Bronchial epithelial cell (primary cell): ENCODE data around the gene POU3F2. TPM values are rescaled to one million over a fixed set of nuclear protein-coding genes. Genes with fewer than 3 reads are reported as not detected.

Source experiments
- DNase-seq: peaks from one replicate; pipeline ENCODE4 v3.0.0-alpha.2; 2010; ENCODE audit warnings: low read depth
- FAIRE-seq: peaks from 2 replicates; lab custom pipeline; 2011; peaks lifted over from hg19 to GRCh38; lab: Jason Lieb, UNC
- H3K27me3 ChIP-seq: 2 replicates; pipeline ENCODE4 v1.5.1; 2011; ENCODE audit warnings: low read length; ENCODE audit not compliant: control insufficient read depth, insufficient read depth
- H3K36me3 ChIP-seq: 2 replicates; pipeline ENCODE4 v1.5.1; 2011; ENCODE audit warnings: low read length; ENCODE audit not compliant: control insufficient read depth, insufficient read depth
- H3K4me3 ChIP-seq: 2 replicates; pipeline ENCODE4 v1.5.1; 2011; ENCODE audit warnings: mild to moderate bottlenecking, low read depth, low read length, control low read depth
- total RNA-seq: library from RNA; depleted of rRNA; stranded (reverse); fragments of >200 nt; gene quantifications from 2 replicates; pipeline ENCODE4 v1.2.1, GENCODE V29; 2014
- TF ChIP-seq, protein P1 (sequence below): IDR thresholded peaks from 2 replicates; pipeline ENCODE4 v1.5.1; 2011; ENCODE audit warnings: mild to moderate bottlenecking, moderate library complexity, low read length, control low read depth, inconsistent platforms; ENCODE audit not compliant: insufficient read depth, severe bottlenecking

POU3F2 gene
- total RNA-seq, 1 donor from 2014 or later, result not detected

DNA sequence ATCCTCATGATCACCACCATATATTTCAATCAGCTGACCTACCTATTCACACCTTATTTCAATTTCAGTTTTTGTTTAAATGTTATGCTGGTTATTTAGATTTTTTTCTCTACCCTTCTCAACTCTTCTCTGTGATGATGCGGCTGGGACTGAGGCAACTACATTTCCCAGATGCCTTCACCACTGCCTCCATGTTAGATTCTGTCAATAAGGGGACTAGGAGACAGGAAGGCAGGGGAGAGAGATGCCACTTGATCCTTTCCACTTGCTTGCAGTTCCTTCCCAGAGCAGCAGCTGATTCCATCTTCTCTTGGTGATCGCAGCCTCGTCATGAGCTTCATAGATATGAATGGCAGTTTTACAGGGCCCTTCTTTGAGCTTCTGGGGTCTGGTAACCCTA lies 33.5 kb upstream of the POU3F2 start:
- no peak for FAIRE-seq
- Histone ChIP-seq H3K27me3 (no peaks in the 10 kb centered on the region), H3K4me3 (no peak overlapping the region), H3K36me3 (no peaks in the 10 kb centered on the region)
- no peak for DNase-seq
- TF ChIP-seq, protein P1, sequence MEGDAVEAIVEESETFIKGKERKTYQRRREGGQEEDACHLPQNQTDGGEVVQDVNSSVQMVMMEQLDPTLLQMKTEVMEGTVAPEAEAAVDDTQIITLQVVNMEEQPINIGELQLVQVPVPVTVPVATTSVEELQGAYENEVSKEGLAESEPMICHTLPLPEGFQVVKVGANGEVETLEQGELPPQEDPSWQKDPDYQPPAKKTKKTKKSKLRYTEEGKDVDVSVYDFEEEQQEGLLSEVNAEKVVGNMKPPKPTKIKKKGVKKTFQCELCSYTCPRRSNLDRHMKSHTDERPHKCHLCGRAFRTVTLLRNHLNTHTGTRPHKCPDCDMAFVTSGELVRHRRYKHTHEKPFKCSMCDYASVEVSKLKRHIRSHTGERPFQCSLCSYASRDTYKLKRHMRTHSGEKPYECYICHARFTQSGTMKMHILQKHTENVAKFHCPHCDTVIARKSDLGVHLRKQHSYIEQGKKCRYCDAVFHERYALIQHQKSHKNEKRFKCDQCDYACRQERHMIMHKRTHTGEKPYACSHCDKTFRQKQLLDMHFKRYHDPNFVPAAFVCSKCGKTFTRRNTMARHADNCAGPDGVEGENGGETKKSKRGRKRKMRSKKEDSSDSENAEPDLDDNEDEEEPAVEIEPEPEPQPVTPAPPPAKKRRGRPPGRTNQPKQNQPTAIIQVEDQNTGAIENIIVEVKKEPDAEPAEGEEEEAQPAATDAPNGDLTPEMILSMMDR, result no peak

DNA sequence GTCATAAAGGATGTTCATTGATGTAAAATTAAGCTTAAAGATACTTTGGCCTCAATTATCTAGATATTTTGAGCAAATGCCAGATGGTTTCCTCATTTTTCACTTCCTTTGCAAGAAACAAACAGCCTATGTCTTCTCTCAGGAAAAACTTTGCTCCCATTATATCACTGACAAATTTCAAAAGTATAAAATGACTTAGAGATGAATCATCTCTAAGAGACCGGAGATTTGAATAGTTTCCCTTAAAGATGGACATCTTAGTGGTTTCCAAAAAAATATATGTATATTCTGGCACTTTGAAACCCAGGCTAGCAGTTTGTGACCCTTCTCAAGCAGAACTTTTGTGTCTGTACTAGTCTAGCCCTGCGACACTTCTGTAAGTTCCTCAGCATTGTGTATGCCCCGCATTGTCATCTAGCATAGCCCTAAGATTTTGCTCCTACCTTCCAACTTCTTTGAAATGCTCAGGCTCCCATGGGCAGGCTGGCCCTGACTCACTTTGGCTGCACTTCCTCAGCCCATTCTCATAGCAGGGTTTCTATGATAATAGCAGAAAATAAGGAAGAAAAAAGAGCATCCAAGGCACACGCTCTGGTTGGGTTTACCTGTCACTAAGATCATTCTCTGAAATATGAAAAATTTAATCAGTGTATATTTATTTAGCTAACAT lies 25.7 kb upstream of the POU3F2 start:
- no peaks in the 10 kb centered on the region for H3K36me3 ChIP-seq
- H3K4me3 ChIP-seq, result no peak overlapping the region
- no peaks in the 10 kb centered on the region for H3K27me3 ChIP-seq
- FAIRE-seq (no peak), DNase-seq (peak; percentile 4)
- TF ChIP-seq, protein P1, result no peak

GRCh38 chr6:98812220-98812619 lies 22.2 kb upstream of the POU3F2 start:
- Histone ChIP-seq H3K27me3 (no peaks in the 10 kb centered on the region), H3K4me3 (no peak overlapping the region), H3K36me3 (no peaks in the 10 kb centered on the region)
- FAIRE-seq (no peak), DNase-seq (no peak)
- TF ChIP-seq, protein P1, result no peak

DNA sequence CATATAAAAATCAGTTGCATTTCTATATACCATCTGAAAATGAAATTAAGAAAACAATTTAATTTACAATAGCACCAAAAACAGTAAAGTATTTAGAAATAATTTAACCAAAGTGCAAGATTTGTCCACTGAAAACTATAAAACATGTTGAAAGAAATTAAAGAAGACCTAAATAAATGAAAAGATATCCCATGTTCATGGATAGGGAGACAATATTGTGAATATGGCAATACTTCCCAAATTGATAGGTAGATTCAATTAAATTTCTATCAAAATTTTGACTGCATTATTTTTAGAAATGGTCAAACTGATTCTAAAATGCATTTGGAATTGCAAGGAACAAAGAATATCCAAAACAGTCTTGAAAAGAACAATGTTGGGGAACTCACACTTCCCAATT lies 17.6 kb upstream of the POU3F2 start:
- TF ChIP-seq, protein P1, result no peak
- no peak overlapping the region for H3K4me3 ChIP-seq
- FAIRE-seq (no peak), DNase-seq (no peak)
- H3K27me3 ChIP-seq, result peaks cover 3% of the 10 kb centered on the region
- H3K36me3 ChIP-seq, result no peaks in the 10 kb centered on the region

GRCh38 chr6:98821756-98822405 lies 12.5 kb upstream of the POU3F2 start:
- peaks cover 30% of the 10 kb centered on the region for H3K27me3 ChIP-seq
- no peaks in the 10 kb centered on the region for H3K36me3 ChIP-seq
- TF ChIP-seq, protein P1, result no peak
- H3K4me3 ChIP-seq, result no peak overlapping the region
- DNase-seq (no peak), FAIRE-seq (no peak)
